Ishikawa (cell line): ENCODE results near the gene WWOX.

Source experiments
- CEBPB ChIP-seq: IDR thresholded peaks from 2 replicates; pipeline ENCODE4 v1.6.1; 2012
- CREB1 ChIP-seq: IDR thresholded peaks from 2 replicates; pipeline ENCODE4 v1.6.1; 2012; ENCODE audit warnings: low read depth
- EGR1 ChIP-seq: IDR thresholded peaks from 2 replicates; pipeline ENCODE4 v1.6.1; 2012
- EP300 ChIP-seq: IDR thresholded peaks from 2 replicates; pipeline ENCODE4 v1.6.1; 2012; ENCODE audit warnings: borderline replicate concordance
- FOXM1 ChIP-seq: IDR thresholded peaks from 2 replicates; pipeline ENCODE4 v1.6.1; 2012; ENCODE audit warnings: low read depth, borderline replicate concordance
- MAX ChIP-seq: IDR thresholded peaks from 2 replicates; pipeline ENCODE4 v1.6.1; 2012
- NFIC ChIP-seq: IDR thresholded peaks from 2 replicates; pipeline ENCODE4 v1.6.1; 2012
- RAD21 ChIP-seq: IDR thresholded peaks from 2 replicates; pipeline ENCODE4 v1.6.1; 2012; ENCODE audit warnings: low read depth
- REST ChIP-seq: IDR thresholded peaks from 2 replicates; pipeline ENCODE4 v1.6.1; 2012; ENCODE audit warnings: low read depth, mild to moderate bottlenecking
- TAF1 ChIP-seq: IDR thresholded peaks from 2 replicates; pipeline ENCODE4 v1.6.1; 2012; ENCODE audit warnings: low read depth, mild to moderate bottlenecking
- TCF12 ChIP-seq: IDR thresholded peaks from 2 replicates; pipeline ENCODE4 v1.6.1; 2012; ENCODE audit warnings: low read depth
- TEAD4 ChIP-seq: IDR thresholded peaks from 2 replicates; pipeline ENCODE4 v1.6.1; 2012
- YY1 ChIP-seq: IDR thresholded peaks from 2 replicates; pipeline ENCODE4 v1.6.1; 2012; ENCODE audit warnings: low read depth
- ZBTB7A ChIP-seq: IDR thresholded peaks from 2 replicates; pipeline ENCODE4 v1.6.1; 2012; ENCODE audit warnings: low read depth
- TF ChIP-seq, protein P1 (sequence below): IDR thresholded peaks from 2 replicates; pipeline ENCODE4 v1.6.1; 2012

Gene WWOX

DNA sequence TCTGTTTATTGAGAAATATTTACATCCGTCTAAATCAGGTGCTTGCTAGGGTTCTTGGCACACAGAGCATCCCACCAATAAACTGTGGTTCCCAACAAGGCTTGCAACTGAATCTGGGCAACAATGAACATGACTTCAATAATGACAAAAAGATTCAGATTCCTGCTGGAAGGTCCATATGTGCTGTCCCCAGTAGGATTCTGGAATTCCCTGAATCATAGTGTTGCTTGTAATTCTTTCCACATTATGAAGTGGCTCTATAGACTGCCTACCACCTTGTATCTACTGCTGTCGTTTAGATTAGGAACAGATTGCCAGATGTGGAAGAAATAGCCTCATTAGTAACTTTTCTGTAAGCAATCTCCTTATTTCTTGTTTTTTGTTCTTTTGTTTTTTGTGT lies 265.9 kb downstream of the WWOX start:
- TF ChIP-seq CEBPB (no peak), ZBTB7A (no peak), TCF12 (no peak), YY1 (no peak), EP300 (no peak), EGR1 (no peak), FOXM1 (no peak)
- TF ChIP-seq, protein P1, sequence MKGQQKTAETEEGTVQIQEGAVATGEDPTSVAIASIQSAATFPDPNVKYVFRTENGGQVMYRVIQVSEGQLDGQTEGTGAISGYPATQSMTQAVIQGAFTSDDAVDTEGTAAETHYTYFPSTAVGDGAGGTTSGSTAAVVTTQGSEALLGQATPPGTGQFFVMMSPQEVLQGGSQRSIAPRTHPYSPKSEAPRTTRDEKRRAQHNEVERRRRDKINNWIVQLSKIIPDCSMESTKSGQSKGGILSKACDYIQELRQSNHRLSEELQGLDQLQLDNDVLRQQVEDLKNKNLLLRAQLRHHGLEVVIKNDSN = no peak

- TF ChIP-seq YY1 (no peak), TAF1 (no peak), REST (no peak), NFIC (no peak), CREB1 (no peak), TEAD4 (no peak)
- TF ChIP-seq, protein P1 = no peak
Observed at GRCh38 chr16:78368121-78369102, 269.0 kb downstream of the WWOX start.

DNA sequence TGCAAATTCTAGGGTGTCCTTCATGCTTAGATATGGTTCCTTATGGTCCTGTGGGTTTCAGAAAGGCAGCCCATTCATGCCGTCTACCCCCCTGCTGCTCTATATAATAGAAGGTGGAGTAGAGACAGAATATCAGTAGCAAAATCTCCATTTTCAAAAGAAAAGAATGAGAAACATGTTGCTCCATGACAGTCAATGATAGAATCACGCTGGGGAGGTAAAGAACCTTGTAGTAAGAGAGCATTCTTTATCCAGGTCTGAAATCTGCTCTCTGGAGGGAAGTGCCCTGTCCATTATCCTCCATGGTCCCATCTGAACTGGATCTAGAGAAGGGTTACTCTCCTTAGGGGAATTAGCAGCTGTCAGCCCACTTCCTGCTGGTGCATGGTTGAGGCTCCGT lies 272.8 kb downstream of the WWOX start:
- TF ChIP-seq RAD21 (no peak), CREB1 (no peak), EP300 (0 out of 2 replicates have a peak, but pooled peaks have one; percentile 26), TEAD4 (peak; percentile 26; the same call in 1 of the 2 replicates)

DNA sequence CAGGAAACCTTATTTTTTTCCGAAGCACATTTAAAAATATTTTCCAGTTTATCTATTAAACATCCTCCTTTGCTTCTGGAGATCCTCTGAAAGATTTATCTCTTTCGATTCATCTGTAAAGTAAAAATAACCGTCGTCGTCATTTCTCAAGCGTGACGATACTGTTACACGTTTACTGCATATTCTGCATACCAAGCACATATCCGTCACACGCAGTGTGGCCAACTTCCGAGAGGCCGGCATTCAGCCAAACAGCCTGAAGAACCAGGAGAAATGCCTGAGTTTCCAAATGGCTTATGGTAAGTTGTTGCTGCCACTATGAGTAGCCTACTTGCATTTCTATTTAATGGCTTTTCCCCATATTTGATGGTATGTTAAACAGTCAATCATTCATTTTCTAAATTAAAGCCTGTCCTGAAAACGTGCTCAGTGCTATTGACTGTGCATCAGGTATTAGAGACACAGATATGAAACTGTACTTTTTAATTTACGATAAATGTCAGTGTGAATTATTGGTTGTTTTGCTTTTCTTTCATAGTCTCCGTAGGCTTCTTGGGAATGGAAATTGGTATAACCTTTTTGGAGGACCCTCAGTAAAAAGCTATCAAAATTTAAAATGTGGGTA lies 275.7 kb downstream of the WWOX start:
- TF ChIP-seq YY1 (no peak), CEBPB (no peak), MAX (no peak), EP300 (no peak), CREB1 (no peak), ZBTB7A (no peak), REST (no peak), RAD21 (no peak), FOXM1 (no peak)
- TF ChIP-seq, protein P1 = no peak

DNA sequence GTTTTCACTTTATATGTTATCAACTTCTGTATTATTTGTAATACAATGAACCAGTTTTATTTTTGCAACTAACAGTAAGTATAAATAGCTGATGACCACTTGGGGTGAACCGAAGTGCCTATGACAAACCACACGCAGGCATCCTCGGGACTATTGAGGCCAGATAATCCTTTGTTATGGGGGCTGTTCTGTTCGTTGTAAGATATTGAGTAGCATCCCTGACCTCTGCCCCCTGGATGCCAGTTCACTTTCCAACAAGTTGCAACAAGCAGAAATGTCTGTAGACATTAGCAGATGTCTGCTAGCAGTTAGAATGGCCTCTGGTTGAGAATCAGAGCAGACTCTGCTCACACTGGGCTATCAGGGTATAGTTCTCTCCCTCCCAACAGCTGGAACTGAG lies 277.0 kb downstream of the WWOX start:
- TF ChIP-seq MAX (no peak), NFIC (no peak), EGR1 (no peak), EP300 (no peak), TCF12 (no peak), CEBPB (no peak), CREB1 (no peak), YY1 (no peak), RAD21 (no peak), TEAD4 (no peak), FOXM1 (no peak), ZBTB7A (no peak), TAF1 (no peak), REST (no peak)
- TF ChIP-seq, protein P1 = no peak
